BLaER1 treated with 17β-estradiol and CSF1 and Interleukin-3, amounts not matched to agents 10 nM and 100 nM (cell line): ENCODE measurements around the gene HPD.

ENCODE experiments used
- H3K27ac ChIP-seq, 11 experiments: shearing (Covaris generic); formaldehyde crosslinking; 2 replicates each; pipeline ENCODE4 v1.8.1; 2022
- H3K27me3 ChIP-seq, 11 experiments: shearing (Covaris generic); formaldehyde crosslinking; 2 replicates each; pipeline ENCODE4 v1.8.1; 2022
- H3K36me3 ChIP-seq, 11 experiments: shearing (Covaris generic); formaldehyde crosslinking; 2 replicates each; pipeline ENCODE4 v1.8.1; 2022
- H3K4me1 ChIP-seq, 10 experiments: shearing (Covaris generic); formaldehyde crosslinking; 2 replicates each; pipeline ENCODE4 v1.8.1; 2022
- H3K4me2 ChIP-seq, 11 experiments: shearing (Covaris generic); formaldehyde crosslinking; 2 replicates each; pipeline ENCODE4 v1.8.1; 2022
- H3K4me3 ChIP-seq, 10 experiments: shearing (Covaris generic); formaldehyde crosslinking; 2 replicates each; pipeline ENCODE4 v1.8.1; 2022
- H3K9ac ChIP-seq, 11 experiments: shearing (Covaris generic); formaldehyde crosslinking; 2 replicates each; pipeline ENCODE4 v1.8.1; 2022
- H3K9me3 ChIP-seq, 11 experiments: shearing (Covaris generic); formaldehyde crosslinking; replicated peaks in 1 of 11; 2 replicates each; pipeline ENCODE4 v1.8.1; 2022
- H4K20me1 ChIP-seq, 11 experiments: shearing (Covaris generic); formaldehyde crosslinking; 2 replicates each; pipeline ENCODE4 v1.8.1; 2022
- Cebpa-rat ChIP-seq, 11 experiments: shearing (Covaris generic); IDR thresholded peaks; 2 replicates each; pipeline ENCODE4 v1.8.1; 2022

Gene HPD

GRCh38 chr12:121831571-121832245, 27.0 kb downstream of the HPD start:
- Histone ChIP-seq H3K4me2 (no peak overlapping the region), H3K27me3 (no peaks in the 10 kb centered on the region), H3K36me3 (peaks cover 59 to 70% (median 62%) of the 10 kb centered on the region in 11 experiments), H4K20me1 (peaks cover 5 to 44% (median 27%) of the 10 kb centered on the region in 11 experiments; a peak in 18 of 22 replicates), H3K27ac (no peak overlapping the region), H3K9me3 (no peaks in the 10 kb centered on the region), H3K9ac (no peak overlapping the region; a peak in 1 of 22 replicates), H3K4me1 (no peaks in the 10 kb centered on the region), H3K4me3 (no peak overlapping the region)
- TF ChIP-seq Cebpa-rat (IDR thresholded peaks at IDR 0.05): no peak

GRCh38 chr12:121830588-121831265, 27.9 kb downstream of the HPD start:
- TF ChIP-seq Cebpa-rat (IDR thresholded peaks at IDR 0.05): no peak
- Histone ChIP-seq H3K9me3 (no peaks in the 10 kb centered on the region), H3K27ac (no peak overlapping the region), H3K27me3 (no peaks in the 10 kb centered on the region), H3K4me2 (no peak overlapping the region), H4K20me1 (peaks cover 5 to 52% (median 32%) of the 10 kb centered on the region in 11 experiments; a peak in 18 of 22 replicates), H3K4me1 (no peaks in the 10 kb centered on the region), H3K4me3 (no peak overlapping the region), H3K36me3 (peaks cover 67 to 79% (median 69%) of the 10 kb centered on the region in 11 experiments), H3K9ac (0 out of 22 replicates have a peak overlapping the region, but pooled peaks of 1 of the 11 experiments have one; percentile 9)

- Histone ChIP-seq H3K9me3 (no peaks in the 10 kb centered on the region), H3K4me3 (no peak overlapping the region), H4K20me1 (peaks cover 5 to 54% (median 32%) of the 10 kb centered on the region in 11 experiments; a peak in 18 of 22 replicates), H3K4me2 (no peak overlapping the region), H3K9ac (no peak overlapping the region), H3K27me3 (no peaks in the 10 kb centered on the region), H3K4me1 (no peaks in the 10 kb centered on the region), H3K36me3 (peaks cover 67 to 85% (median 74%) of the 10 kb centered on the region in 11 experiments), H3K27ac (no peak overlapping the region)
- no peak for TF ChIP-seq Cebpa-rat (IDR thresholded peaks at IDR 0.05)
Measured at GRCh38 chr12:121830134-121830533, 28.5 kb downstream of the HPD start.

GRCh38 chr12:121829250-121829918, 29.3 kb downstream of the HPD start:
- Histone ChIP-seq H4K20me1 (peaks cover 5 to 61% (median 36%) of the 10 kb centered on the region in 11 experiments; a peak in 18 of 22 replicates), H3K27ac (no peak overlapping the region), H3K4me3 (no peak overlapping the region), H3K36me3 (peaks cover 67 to 93% (median 81%) of the 10 kb centered on the region in 11 experiments), H3K4me2 (no peak overlapping the region), H3K4me1 (no peaks in the 10 kb centered on the region), H3K9ac (0 out of 22 replicates have a peak overlapping the region, but pooled peaks of 1 of the 11 experiments have one; percentile 2), H3K27me3 (no peaks in the 10 kb centered on the region), H3K9me3 (no peaks in the 10 kb centered on the region)
- no peak for TF ChIP-seq Cebpa-rat (IDR thresholded peaks at IDR 0.05)

GRCh38 chr12:121828826-121829225, 29.8 kb downstream of the HPD start:
- Histone ChIP-seq H3K4me3 (no peak overlapping the region), H3K9ac (no peak overlapping the region), H3K4me1 (no peaks in the 10 kb centered on the region), H3K27ac (no peak overlapping the region), H3K36me3 (peaks cover 72 to 98% (median 87%) of the 10 kb centered on the region in 11 experiments), H3K9me3 (no peaks in the 10 kb centered on the region), H3K27me3 (no peaks in the 10 kb centered on the region), H4K20me1 (peaks cover 5 to 67% (median 41%) of the 10 kb centered on the region in 11 experiments; a peak in 18 of 22 replicates), H3K4me2 (no peak overlapping the region)
- TF ChIP-seq Cebpa-rat (IDR thresholded peaks at IDR 0.05): no peak

- Histone ChIP-seq H4K20me1 (peaks cover 5 to 72% (median 46%) of the 10 kb centered on the region in 11 experiments; a peak in 18 of 22 replicates), H3K4me1 (no peaks in the 10 kb centered on the region), H3K36me3 (peaks cover 77 to 100% (median 92%) of the 10 kb centered on the region in 11 experiments), H3K27me3 (no peaks in the 10 kb centered on the region), H3K9ac (no peak overlapping the region), H3K4me2 (no peak overlapping the region), H3K4me3 (no peak overlapping the region), H3K9me3 (no peaks in the 10 kb centered on the region), H3K27ac (no peak overlapping the region)
- no peak for TF ChIP-seq Cebpa-rat (IDR thresholded peaks at IDR 0.05)
Measured at GRCh38 chr12:121828306-121828705, 30.4 kb downstream of the HPD start.

GRCh38 chr12:121827351-121828099, 31.1 kb downstream of the HPD start:
- H3K4me1 ChIP-seq: no peaks in the 10 kb centered on the region
- no peak overlapping the region for H3K9ac ChIP-seq

GRCh38 chr12:121826318-121827150, 32.1 kb downstream of the HPD start:
- H3K4me2 ChIP-seq: no peak overlapping the region
- peaks cover 77 to 98% (median 95%) of the 10 kb centered on the region in 11 experiments for H3K36me3 ChIP-seq
- H3K27me3 ChIP-seq: no peaks in the 10 kb centered on the region
- no peak for TF ChIP-seq Cebpa-rat (IDR thresholded peaks at IDR 0.05)
- no peak overlapping the region for H3K27ac ChIP-seq
- H3K9me3 ChIP-seq: no peaks in the 10 kb centered on the region
- no peak overlapping the region for H3K4me3 ChIP-seq
- 0 out of 22 replicates have a peak overlapping the region, but pooled peaks of 1 of the 11 experiments have one; percentile 2 for H3K9ac ChIP-seq
- peaks cover 5 to 85% (median 50%) of the 10 kb centered on the region in 11 experiments; a peak in 20 of 22 replicates for H4K20me1 ChIP-seq
- no peaks in the 10 kb centered on the region for H3K4me1 ChIP-seq

More at GRCh38 chr12:121827351-121828099, 31.1 kb downstream of the HPD start:
- H3K27ac ChIP-seq: no peak overlapping the region
- TF ChIP-seq Cebpa-rat (IDR thresholded peaks at IDR 0.05): no peak
- H3K4me3 ChIP-seq: no peak overlapping the region
- peaks cover 5 to 75% (median 46%) of the 10 kb centered on the region in 11 experiments; a peak in 18 of 22 replicates for H4K20me1 ChIP-seq
- no peaks in the 10 kb centered on the region for H3K27me3 ChIP-seq
- H3K9me3 ChIP-seq: no peaks in the 10 kb centered on the region
- H3K36me3 ChIP-seq: peaks cover 77 to 98% (median 95%) of the 10 kb centered on the region in 11 experiments
- H3K4me2 ChIP-seq: no peak overlapping the region
